Heart right ventricle (tissue), 16 donors: ENCODE results near the gene ST7. TPM values are rescaled to one million over a fixed set of nuclear protein-coding genes. Genes with fewer than 3 reads are reported as not detected.

Experiments
- ATAC-seq, 8 donors: fragments of 200-7000 bp; cut with Tn5 transposase; one replicate each; pipeline ENCODE4 v1.9.1; 2020; ENCODE audit warnings: mild to moderate bottlenecking in 8 of 8, moderate library complexity in 8 of 8, moderate number of reproducible peaks in 1 of 8
- DNase-seq, 2 donors: peaks; one replicate each; pipeline ENCODE4 v3.0.0-alpha.2; 2020
- H3K27ac ChIP-seq, 10 donors: fragments of 200-600 bp; sonication (generic) in 2 of 10; one replicate each; pipeline versions ENCODE4 v1.5.0 to v1.8.0; 2020 to 2022; ENCODE audit warnings: mild to moderate bottlenecking in 3 of 10
- H3K27me3 ChIP-seq, 7 donors: fragments of 200-600 bp; one replicate each; pipeline ENCODE4 v1.8.0; 2021 to 2022; ENCODE audit warnings: mild to moderate bottlenecking in 2 of 7
- H3K36me3 ChIP-seq, 9 donors: fragments of 200-600 bp; sonication (generic) in 1 of 9; one replicate each; pipeline versions ENCODE4 v1.5.0 to v1.8.0; 2020 to 2022; ENCODE audit warnings: mild to moderate bottlenecking in 2 of 9
- H3K4me1 ChIP-seq, 9 donors: fragments of 200-600 bp; sonication (generic) in 1 of 9; one replicate each; pipeline versions ENCODE4 v1.5.0 to v1.8.0; 2020 to 2022; ENCODE audit warnings: mild to moderate bottlenecking in 4 of 9
- H3K4me3 ChIP-seq, 10 donors: fragments of 200-600 bp; sonication (generic) in 2 of 10; one replicate each; pipeline versions ENCODE4 v1.5.0 to v1.8.0; 2020 to 2022; ENCODE audit warnings: mild to moderate bottlenecking in 7 of 10, moderate library complexity in 2 of 10
- H3K9me3 ChIP-seq, 11 donors: fragments of 200-600 bp in 10 of 11; sonication (generic) in 2 of 11; one replicate each; pipeline versions ENCODE4 v1.5.0 to v1.8.0; 2013 to 2022; ENCODE audit warnings: mild to moderate bottlenecking in 2 of 11, control low read depth in 1 of 11, moderate library complexity in 1 of 11
- CTCF ChIP-seq, 9 donors: fragments of 200-600 bp; sonication (generic) in 2 of 9; IDR thresholded peaks; one replicate each; pipeline versions ENCODE4 v1.5.0 to v1.8.0; 2021 to 2022; ENCODE audit warnings: antibody characterized with exemption in 9 of 9, mild to moderate bottlenecking in 5 of 9, moderate library complexity in 1 of 9
- whole genome bisulfite sequencing, 2 donors: extraction: QIAGEN DNeasy Blood & Tissue Kit; methylation state at CpG; one replicate each; pipeline ENCODE4 v1.1.7; 2013; ENCODE audit warnings: inconsistent platforms in 1 of 2; 5-methylcytosine and 5-hydroxymethylcytosine counted together
- intact Hi-C, 10 donors: fragments of 100-400 bp; cut with DNase I; formaldehyde crosslinking; loops; one replicate each; pipeline versions ENCODE4 v1.11.1 to v1.14.2; 2022
- polyA plus RNA-seq, 2 donors: library from polyadenylated mRNA; stranded (reverse); fragments of 200-250 nt; gene quantifications; one replicate each; pipeline ENCODE4 v1.2.3, GENCODE V29; 2013
- total RNA-seq, 10 donors: library from RNA; stranded (reverse); fragmentation: NEBNext Ultra II Directional in 3 of 10; extraction: Animal tissue kit (Norgen Biotek cat#: 25700) in 3 of 10; gene quantifications; one replicate each; pipeline versions ENCODE4 v1.2.1 to v1.2.4, GENCODE V29; 2021 to 2023
- donor health status: Arrhythmogenic right ventricular cardiomyopathy.
- donor health status: ischemic (EF 13 %, LVEDD 7.1; RV severe dilation, severe dysfunction).
- donor health status: healthy with polysubstance abuse.
- donor health status: DM: no; HTN: yes; CAD: no.
- donor health status: DM: no; HTN: no; CAD: no.
- donor health status: ischemic (EF 25% LVEDD 6.9; RV normal size, moderate dysfunction).
- donor health status: ischemic (EF 25% LVEDD 5.7; RV mildly dilated, moderate dysfunction).
- donor health status: healthy.
- donor health status: DM: yes; HTN: yes; CAD: no.
- donor health status: Ischemic cardiomyopathy.
- donor health status: ischemic (EF 35%, LVEDD 5.7; RV mildly dilated, moderate dysfunction).
- donor health status: nonischemic (EF 11% LVEDD 7.7; RV severe dilation, severe dysfunction).
- donor health status: DM: yes; HTN: yes; CAD: no.
- donor health status: PGD.
- donor health status: ischemic (EF 29% LVEDD 5.4; RV normal size, mild dysfunction).
- donor health status: nonischemic (EF 23%, LVEDD 6.1; RV moderate dilation, normal function).

Gene ST7
- total and polyA plus RNA-seq, 12 donors: 20.1 to 40.2 (median 23.4) TPM

DNA sequence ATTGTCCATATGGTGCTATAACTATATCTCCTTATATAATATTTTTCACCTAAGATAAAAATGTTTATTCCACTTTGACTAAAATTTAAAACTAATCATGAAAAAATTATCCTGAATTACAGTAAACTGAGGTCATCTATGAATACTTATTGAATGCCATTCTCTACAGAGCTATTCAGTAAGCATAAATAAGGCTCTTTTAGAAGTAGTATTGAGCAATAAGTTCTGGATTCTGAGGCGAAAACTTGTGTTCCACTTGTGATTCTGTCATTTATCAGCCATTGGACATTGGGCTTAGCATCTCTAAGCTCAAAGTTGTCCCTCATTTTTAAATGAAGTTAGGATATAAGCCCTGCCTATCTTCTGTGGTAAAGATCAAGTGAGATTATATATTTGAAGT is 238.8 kb downstream of the ST7 start:
- Histone ChIP-seq H3K27ac (no peak overlapping the region), H3K27me3 (no peaks in the 10 kb centered on the region), H3K9me3 (peaks cover 0 to 8% (median 0%) of the 10 kb centered on the region in 11 donors), H3K4me3 (no peak overlapping the region), H3K4me1 (peaks cover 0 to 9% (median 0%) of the 10 kb centered on the region in 9 donors), H3K36me3 (peaks cover 0 to 47% (median 0%) of the 10 kb centered on the region in 9 donors)
- TF ChIP-seq CTCF (IDR thresholded peaks at IDR 0.05): no peak
- intact Hi-C loops: no loop called here
- DNase-seq (no peak), ATAC-seq (no peak)
- WGBS, 2 donors: 92 to 98% methylated on average over 1 of the region's 1 CpG

DNA sequence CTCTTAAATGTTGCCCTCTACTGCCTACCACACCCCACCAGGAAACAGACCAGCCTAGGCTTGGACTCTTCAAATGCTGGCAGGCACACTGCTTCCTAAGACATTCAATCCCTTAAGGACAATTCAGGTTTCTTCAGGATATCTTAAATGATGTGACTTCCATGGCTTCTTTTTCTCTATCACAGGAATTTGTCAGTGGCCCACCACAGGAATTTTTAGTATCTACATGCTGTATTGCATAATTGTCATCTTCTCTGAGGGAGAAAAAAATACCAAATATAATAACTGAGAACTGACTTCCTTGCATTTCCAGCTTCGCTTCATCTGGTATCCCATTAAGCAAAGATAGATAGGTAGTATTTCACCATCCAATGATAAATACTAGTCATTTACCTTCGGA is 240.3 kb downstream of the ST7 start:
- DNase-seq (no peak), ATAC-seq (no peak)
- H3K4me1 ChIP-seq: peaks cover 0 to 9% (median 0%) of the 10 kb centered on the region in 9 donors
- no peak overlapping the region for H3K4me3 ChIP-seq
- H3K9me3 ChIP-seq: peaks cover 0 to 8% (median 0%) of the 10 kb centered on the region in 11 donors
- intact Hi-C loops: no loop called here
- H3K27me3 ChIP-seq: no peaks in the 10 kb centered on the region
- H3K36me3 ChIP-seq: peaks cover 0 to 52% (median 0%) of the 10 kb centered on the region in 9 donors
- no peak for TF ChIP-seq CTCF (IDR thresholded peaks at IDR 0.05)
- H3K27ac ChIP-seq: no peak overlapping the region
- WGBS, 2 donors: 89 to 94% methylated on average over 2 of the region's 2 CpGs

DNA sequence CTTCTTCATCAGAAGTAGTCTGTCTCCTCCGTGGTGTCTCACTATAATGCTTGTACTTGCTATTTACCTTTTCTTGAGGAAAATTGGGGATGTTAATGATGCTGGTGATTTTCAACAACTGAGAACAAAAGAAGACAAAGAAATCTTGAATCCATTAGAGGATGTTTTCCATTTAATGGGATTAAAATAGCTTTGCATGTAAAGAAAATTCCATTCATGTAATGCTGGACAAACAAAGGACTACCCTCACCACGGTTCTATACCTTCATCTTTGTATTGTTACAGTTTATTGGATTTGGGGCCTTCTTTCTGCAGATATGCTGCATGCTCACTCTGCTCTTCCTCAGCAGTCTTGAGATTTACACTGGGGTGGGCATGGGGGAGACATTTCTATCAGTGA is 241.1 kb downstream of the ST7 start:
- TF ChIP-seq CTCF (IDR thresholded peaks at IDR 0.05): no peak
- Histone ChIP-seq H3K4me1 (peaks cover 0 to 9% (median 0%) of the 10 kb centered on the region in 9 donors), H3K4me3 (no peak overlapping the region), H3K27ac (no peak overlapping the region), H3K9me3 (peaks cover 0 to 8% (median 0%) of the 10 kb centered on the region in 11 donors), H3K27me3 (no peaks in the 10 kb centered on the region), H3K36me3 (peaks cover 0 to 56% (median 0%) of the 10 kb centered on the region in 9 donors)
- ATAC-seq (no peak), DNase-seq (no peak)
- intact Hi-C loops: no loop called here
- WGBS, 2 donors: 88 to 93% methylated on average over 2 of the region's 2 CpGs

GRCh38 chr7:117195361-117196029 is 242.2 kb downstream of the ST7 start:
- H3K4me3 ChIP-seq: no peak overlapping the region
- ATAC-seq: no peak
- peaks cover 0 to 8% (median 0%) of the 10 kb centered on the region in 11 donors for H3K9me3 ChIP-seq
- no peak for DNase-seq
- peaks cover 0 to 54% (median 0%) of the 10 kb centered on the region in 9 donors for H3K36me3 ChIP-seq
- WGBS, 2 donors: 78 to 90% methylated on average over 4 of the region's 4 CpGs
- H3K4me1 ChIP-seq: peaks cover 0 to 4% (median 0%) of the 10 kb centered on the region in 9 donors
- intact Hi-C loops: no loop called here
- no peak overlapping the region for H3K27ac ChIP-seq
- H3K27me3 ChIP-seq: no peaks in the 10 kb centered on the region
- no peak for TF ChIP-seq CTCF (IDR thresholded peaks at IDR 0.05)
